Stimulated activated effector memory CD8-positive, alpha-beta T cell treated with anti-CD3 and anti-CD28 coated beads, Interleukin-12 subunit alpha, Interleukin-12 subunit beta, amount 100 ng/mL, for 72 hours (primary cell): ENCODE measurements around the gene TMEM141.
"Not testable (repeated sequence)": the region's sequence is repeated elsewhere in the genome, so short reads cannot be mapped to it uniquely, and the experiment has no call there.

Experiments used
- ATAC-seq: fragments of 150-1000 bp; cut with Tn5 transposase; 2 replicates; pipeline ENCODE4 v1.10.0; 2021
- DNase-seq, 2 donors: peaks; one replicate each; pipeline ENCODE4 v3.0.0; 2021 to 2022; ENCODE audit warnings: low spot score in 2 of 2
- H3K27ac Mint-ChIP-seq: one replicate; pipeline ENCODE4 v1.8.0; 2022; ENCODE audit warnings: mild to moderate bottlenecking, mixed read lengths
- H3K36me3 Mint-ChIP-seq: one replicate; pipeline ENCODE4 v1.8.0; 2022; ENCODE audit warnings: mild to moderate bottlenecking, mixed read lengths
- H3K4me1 Mint-ChIP-seq: one replicate; pipeline ENCODE4 v1.8.0; 2022; ENCODE audit warnings: mixed read lengths
- H3K4me3 Mint-ChIP-seq: one replicate; pipeline ENCODE4 v1.8.0; 2022; ENCODE audit warnings: mild to moderate bottlenecking, mixed read lengths
- H3K9me3 Mint-ChIP-seq: one replicate; pipeline ENCODE4 v1.8.0; 2022; ENCODE audit warnings: mixed read lengths

Gene TMEM141

DNA sequence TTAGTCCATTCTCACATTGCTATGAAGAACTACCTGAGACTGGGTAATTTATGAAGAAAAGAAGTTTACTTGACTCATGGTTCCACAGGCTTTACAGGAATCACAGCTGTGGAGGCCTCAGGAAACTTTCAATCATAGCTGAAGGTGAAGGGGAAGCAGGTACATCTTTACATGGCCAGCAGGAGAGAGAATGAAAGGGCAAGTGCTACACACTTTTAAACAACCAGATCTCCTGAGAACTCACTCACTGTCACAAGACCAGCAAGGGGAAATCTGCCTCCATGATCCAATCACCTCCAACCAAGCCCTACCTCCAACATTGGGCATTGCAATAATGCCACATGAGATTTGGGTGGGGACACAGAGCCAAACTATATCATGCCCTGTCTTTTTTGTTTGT is 39.3 kb upstream of the TMEM141 start:
- no peak for DNase-seq
- H3K4me1 Mint-ChIP-seq: no peaks in the 10 kb centered on the region
- no peak overlapping the region for H3K27ac Mint-ChIP-seq
- H3K36me3 Mint-ChIP-seq: no peaks in the 10 kb centered on the region
- H3K4me3 Mint-ChIP-seq: no peak overlapping the region
- H3K9me3 Mint-ChIP-seq: peaks cover 13% of the 10 kb centered on the region
- no peak for ATAC-seq

DNA sequence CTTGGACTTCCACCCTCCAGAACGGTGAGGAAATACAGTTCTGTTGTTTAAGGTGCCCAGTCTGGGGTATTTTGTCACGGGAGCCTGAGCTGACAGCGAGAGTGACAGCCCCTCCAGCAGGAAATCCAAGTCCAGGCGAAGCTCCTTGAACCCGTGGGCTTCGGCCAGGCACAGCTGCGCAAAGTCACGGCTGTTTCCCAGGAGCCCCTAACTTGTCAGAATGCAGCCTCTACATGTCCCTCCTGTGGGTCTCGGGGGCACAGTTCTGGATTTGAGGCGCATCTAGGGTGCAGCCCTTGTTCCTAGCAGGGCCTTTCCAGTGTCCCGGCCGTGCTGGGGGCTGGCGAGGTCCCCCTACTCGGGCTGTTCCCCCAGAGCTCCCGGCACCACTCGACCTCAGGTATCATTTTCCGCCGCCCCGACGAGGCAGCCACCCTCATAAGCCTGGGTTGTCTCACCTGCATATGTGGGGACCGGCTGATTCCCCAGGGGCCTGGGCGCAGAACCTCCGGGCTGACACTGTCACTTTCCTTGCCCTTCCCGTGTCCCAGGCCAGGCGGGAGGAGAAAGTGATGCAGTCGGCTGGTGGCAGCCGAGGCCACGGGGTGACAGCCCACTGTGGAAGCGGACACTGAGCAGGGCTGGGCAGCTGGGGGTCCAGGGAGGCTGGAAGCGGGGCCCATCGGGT is 37.6 kb upstream of the TMEM141 start:
- H3K36me3 Mint-ChIP-seq: no peaks in the 10 kb centered on the region

GRCh38 chr9:136754059-136754572 is 37.0 kb upstream of the TMEM141 start:
- DNase-seq: no peak
- Mint-ChIP-seq H3K4me1 (no peaks in the 10 kb centered on the region), H3K9me3 (peaks cover 13% of the 10 kb centered on the region), H3K4me3 (no peak overlapping the region), H3K36me3 (no peaks in the 10 kb centered on the region), H3K27ac (no peak overlapping the region)
- no peak for ATAC-seq

More for the DNA sequence above, 37.6 kb upstream of the TMEM141 start:
- ATAC-seq (no peak), DNase-seq (no peak)
- H3K4me1 Mint-ChIP-seq: no peaks in the 10 kb centered on the region
- no peak overlapping the region for H3K27ac Mint-ChIP-seq
- H3K4me3 Mint-ChIP-seq: no peak overlapping the region
- peaks cover 13% of the 10 kb centered on the region for H3K9me3 Mint-ChIP-seq

GRCh38 chr9:136754626-136755301 is 36.4 kb upstream of the TMEM141 start:
- H3K4me3 Mint-ChIP-seq: no peak overlapping the region
- H3K4me1 Mint-ChIP-seq: no peaks in the 10 kb centered on the region
- no peaks in the 10 kb centered on the region for H3K36me3 Mint-ChIP-seq
- DNase-seq (no peak), ATAC-seq (no peak)
- no peak overlapping the region for H3K27ac Mint-ChIP-seq
- peaks cover 13% of the 10 kb centered on the region for H3K9me3 Mint-ChIP-seq

DNA sequence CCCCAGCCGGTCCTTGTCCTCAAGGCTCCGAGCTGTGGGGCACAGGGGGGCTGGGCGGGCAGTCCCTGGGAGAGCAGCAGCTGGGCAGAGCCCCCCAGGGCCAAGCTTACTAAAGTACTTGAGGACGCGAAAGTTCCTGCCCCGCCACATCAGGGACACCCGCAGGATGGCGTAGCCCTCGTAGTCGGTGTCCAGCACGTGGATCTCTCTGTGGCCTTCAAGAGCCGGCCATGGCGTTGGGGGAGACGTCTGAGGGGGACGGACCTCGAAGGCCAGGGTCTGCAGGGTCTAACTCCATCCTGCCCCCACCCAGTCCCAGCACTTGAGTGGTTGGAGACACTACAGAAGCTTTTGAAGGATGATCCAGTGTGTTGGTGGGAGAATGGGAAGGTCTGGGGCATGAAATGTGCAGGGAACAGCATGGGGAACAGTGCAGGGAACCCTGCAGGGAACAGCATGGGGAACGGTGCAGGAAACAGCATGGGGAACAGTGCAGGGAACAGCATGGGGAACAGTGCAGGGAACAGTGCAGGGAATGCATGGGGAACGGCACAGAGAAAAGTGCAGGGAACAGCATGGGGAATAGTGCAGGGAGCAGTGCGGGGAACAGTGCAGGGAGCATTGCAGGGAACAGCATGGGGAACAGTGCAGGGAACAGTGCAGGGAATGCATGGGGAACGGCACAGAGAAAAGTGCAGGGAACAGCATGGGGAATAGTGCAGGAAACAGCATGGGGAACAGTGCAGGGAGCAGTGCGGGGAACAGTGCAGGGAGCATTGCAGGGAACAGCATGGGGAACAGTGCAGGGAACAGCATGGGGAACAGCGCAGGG is 35.6 kb upstream of the TMEM141 start:
- peaks cover 12% of the 10 kb centered on the region for H3K9me3 Mint-ChIP-seq
- H3K36me3 Mint-ChIP-seq, H3K27ac Mint-ChIP-seq, H3K4me3 Mint-ChIP-seq, DNase-seq, H3K4me1 Mint-ChIP-seq, ATAC-seq: not testable (repeated sequence)

DNA sequence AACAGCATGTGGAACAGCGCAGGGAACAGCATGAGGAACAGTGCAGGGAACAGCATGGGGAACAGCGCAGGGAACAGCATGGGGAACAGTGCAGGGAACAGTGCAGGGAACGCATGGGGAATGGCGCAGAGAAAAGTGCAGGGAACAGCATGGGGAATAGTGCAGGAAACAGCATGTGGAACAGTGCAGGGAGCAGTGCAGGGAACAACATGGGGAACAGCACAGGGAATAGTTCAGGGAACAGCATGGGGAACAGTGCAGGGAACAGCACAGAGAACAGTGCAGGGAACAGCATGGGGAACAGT is 35.1 kb upstream of the TMEM141 start:
- no peaks in the 10 kb centered on the region for H3K36me3 Mint-ChIP-seq
- H3K9me3 Mint-ChIP-seq: peaks cover 10% of the 10 kb centered on the region
- no peak overlapping the region for H3K4me3 Mint-ChIP-seq
- ATAC-seq (no peak), DNase-seq (no peak)
- H3K4me1 Mint-ChIP-seq: no peaks in the 10 kb centered on the region
- no peak overlapping the region for H3K27ac Mint-ChIP-seq

DNA sequence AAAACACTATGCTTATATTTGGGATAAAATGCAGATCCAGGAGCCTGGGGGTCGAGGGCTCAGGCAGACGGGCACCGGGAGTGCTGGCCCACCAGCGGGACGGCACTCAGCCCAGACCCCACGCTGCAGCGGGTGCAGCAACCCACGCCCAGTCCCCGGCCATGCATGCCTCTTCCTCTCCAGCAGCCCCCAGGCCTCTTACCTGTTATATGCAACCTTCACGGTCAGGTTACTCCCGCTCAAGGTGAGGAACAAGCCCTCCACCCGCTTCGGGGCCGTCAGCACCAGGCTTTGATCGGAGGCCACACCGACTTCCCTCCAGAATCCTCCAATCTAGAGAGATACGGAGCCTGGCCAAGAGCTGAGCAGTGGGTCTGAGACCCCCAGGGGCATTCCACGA is 34.3 kb upstream of the TMEM141 start:
- H3K4me3 Mint-ChIP-seq: no peak overlapping the region
- no peak overlapping the region for H3K27ac Mint-ChIP-seq
- no peaks in the 10 kb centered on the region for H3K4me1 Mint-ChIP-seq
- H3K9me3 Mint-ChIP-seq: peaks cover 7% of the 10 kb centered on the region
- no peaks in the 10 kb centered on the region for H3K36me3 Mint-ChIP-seq
- ATAC-seq (no peak), DNase-seq (no peak)

- Mint-ChIP-seq H3K27ac (no peak overlapping the region), H3K4me1 (no peaks in the 10 kb centered on the region), H3K36me3 (no peaks in the 10 kb centered on the region), H3K9me3 (peaks cover 5% of the 10 kb centered on the region), H3K4me3 (no peak overlapping the region)
- no peak for DNase-seq
- ATAC-seq: no peak
Measured at GRCh38 chr9:136757328-136757727, 33.8 kb upstream of the TMEM141 start.

DNA sequence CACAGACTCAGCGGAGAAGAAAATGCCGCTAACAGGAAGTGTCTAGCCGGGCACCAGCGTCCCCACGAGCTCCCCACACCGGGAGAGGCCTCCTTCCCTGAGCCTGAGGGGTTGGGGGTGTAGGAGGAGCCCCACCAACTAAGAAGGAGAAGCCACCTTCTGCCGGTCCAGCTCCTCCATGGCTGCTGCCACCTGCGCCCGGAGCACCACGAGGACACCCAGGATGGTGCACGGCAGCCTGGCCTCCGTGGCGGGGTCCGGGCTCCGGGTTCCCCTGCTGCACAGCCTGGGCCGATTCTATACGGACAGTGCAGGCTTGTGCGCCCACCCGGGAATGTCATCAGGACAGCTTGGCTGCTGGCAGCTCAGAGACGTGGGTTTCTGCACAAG is 33.4 kb upstream of the TMEM141 start:
- Mint-ChIP-seq H3K4me1 (no peaks in the 10 kb centered on the region), H3K27ac (no peak overlapping the region), H3K36me3 (no peaks in the 10 kb centered on the region), H3K4me3 (no peak overlapping the region), H3K9me3 (peaks cover under 1% of the 10 kb centered on the region)
- ATAC-seq (no peak), DNase-seq (no peak)

- no peak for ATAC-seq
- no peak for DNase-seq
- H3K4me3 Mint-ChIP-seq: no peak overlapping the region
- H3K4me1 Mint-ChIP-seq: no peaks in the 10 kb centered on the region
- H3K36me3 Mint-ChIP-seq: no peaks in the 10 kb centered on the region
- H3K27ac Mint-ChIP-seq: no peak overlapping the region
- no peaks in the 10 kb centered on the region for H3K9me3 Mint-ChIP-seq
Measured at GRCh38 chr9:136759001-136759400, 32.1 kb upstream of the TMEM141 start.

DNA sequence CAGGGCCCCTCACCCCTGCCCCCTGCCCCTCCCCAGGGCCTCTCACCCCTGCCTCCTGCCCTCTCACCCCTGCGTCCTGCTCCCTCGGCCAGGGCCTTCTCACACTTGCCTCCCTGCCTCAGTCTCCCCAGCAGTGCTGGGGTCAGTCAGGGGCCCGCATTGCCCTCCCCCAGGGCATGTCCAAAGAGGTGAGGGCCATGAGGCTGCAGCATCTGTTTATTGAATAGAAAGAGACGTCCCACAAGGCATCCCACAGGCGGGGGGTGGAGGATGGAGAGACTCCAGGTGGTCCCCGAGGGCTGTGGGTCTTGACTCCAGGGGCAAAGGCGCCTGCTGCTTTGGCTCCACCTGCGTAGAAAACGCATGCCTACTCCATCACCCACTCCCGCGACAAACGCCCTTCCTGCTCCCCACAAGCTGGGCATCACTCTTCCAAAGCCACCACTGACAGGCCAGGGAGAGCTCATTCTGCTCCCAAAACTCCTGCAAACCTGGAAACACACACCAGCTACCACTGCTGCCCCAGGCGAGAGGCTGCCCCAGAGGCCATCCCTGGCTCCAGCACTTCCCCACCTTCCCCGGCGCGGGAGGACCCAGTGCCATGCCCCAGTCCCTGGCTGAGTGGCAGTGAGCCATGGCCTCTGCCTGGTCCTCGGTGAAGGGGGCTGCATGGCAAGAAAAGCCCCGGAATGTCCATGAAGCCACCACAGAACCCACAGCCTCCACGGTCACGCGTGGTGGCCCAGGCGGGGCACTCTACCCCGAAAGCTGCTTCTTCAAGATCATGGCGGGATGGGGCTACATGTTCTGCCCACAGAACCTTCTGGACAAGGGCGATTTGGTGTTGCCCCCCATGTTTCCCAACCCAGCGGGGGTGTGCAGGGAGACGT is 31.5 kb upstream of the TMEM141 start:
- no peaks in the 10 kb centered on the region for H3K36me3 Mint-ChIP-seq
- ATAC-seq: no peak
- H3K4me1 Mint-ChIP-seq: no peaks in the 10 kb centered on the region

GRCh38 chr9:136760424-136760823 is 30.7 kb upstream of the TMEM141 start:
- ATAC-seq (no peak), DNase-seq (no peak)
- Mint-ChIP-seq H3K4me3 (no peak overlapping the region), H3K27ac (no peak overlapping the region), H3K36me3 (no peaks in the 10 kb centered on the region), H3K9me3 (no peaks in the 10 kb centered on the region), H3K4me1 (peaks cover 2% of the 10 kb centered on the region)

More for the DNA sequence above, 31.5 kb upstream of the TMEM141 start:
- no peaks in the 10 kb centered on the region for H3K9me3 Mint-ChIP-seq
- H3K4me3 Mint-ChIP-seq: no peak overlapping the region
- DNase-seq: no peak
- H3K27ac Mint-ChIP-seq: no peak overlapping the region

DNA sequence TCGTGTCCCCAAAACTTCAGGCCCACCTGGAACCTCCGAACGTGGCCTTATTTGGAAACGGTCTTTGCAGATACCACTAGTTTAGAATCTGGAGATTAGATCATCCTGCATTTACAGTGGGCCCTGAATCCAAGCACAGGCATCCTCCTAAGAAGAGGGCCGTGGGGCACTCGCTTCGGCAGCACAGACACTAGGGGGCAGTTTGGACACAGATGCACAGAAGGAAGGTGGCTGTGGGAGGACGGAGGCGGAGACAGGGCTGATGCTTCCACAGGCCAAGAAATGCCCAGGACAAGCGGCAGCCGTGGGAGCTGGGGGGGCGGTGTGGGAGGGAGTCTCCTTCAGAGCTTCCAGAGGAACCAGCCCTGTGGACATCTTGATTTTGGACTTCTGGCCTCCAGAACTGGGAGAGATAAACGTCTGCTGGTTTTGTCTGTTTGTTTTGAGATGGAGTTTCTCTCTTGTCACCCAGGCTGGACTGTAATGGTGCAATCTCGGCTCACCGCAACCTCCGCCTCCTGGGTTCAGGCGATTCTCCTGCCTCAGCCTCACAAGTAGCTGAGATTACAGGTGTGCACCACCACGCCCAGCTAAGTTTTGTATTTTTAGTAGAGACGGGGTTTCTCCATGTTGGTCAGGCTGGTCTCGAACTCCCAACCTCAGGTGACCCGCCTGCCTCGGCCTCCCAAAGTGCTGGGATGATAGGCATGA is 30.2 kb upstream of the TMEM141 start:
- H3K4me3 Mint-ChIP-seq, H3K27ac Mint-ChIP-seq, H3K9me3 Mint-ChIP-seq, H3K36me3 Mint-ChIP-seq, H3K4me1 Mint-ChIP-seq, DNase-seq: not testable (repeated sequence)
- ATAC-seq: peak; percentile 43

- no peak for ATAC-seq
- Mint-ChIP-seq H3K4me1 (peaks cover 11% of the 10 kb centered on the region), H3K36me3 (no peaks in the 10 kb centered on the region), H3K27ac (no peak overlapping the region), H3K9me3 (no peaks in the 10 kb centered on the region), H3K4me3 (no peak overlapping the region)
- no peak for DNase-seq
Measured at GRCh38 chr9:136761545-136761981, 29.6 kb upstream of the TMEM141 start.
